ENCODE measurements around the gene WFDC10A.
A peak's percentile ranks its signal among the peaks of the same experiment; 100 is the strongest.
"Not testable (repeated sequence)": the region's sequence is repeated elsewhere in the genome, so short reads cannot be mapped to it uniquely, and the experiment has no call there.

The WFDC10A gene

GRCh38 chr20:45649312-45649863 lies 19.8 kb downstream of the WFDC10A start:
- no peak for DNase-seq

- peak; percentile 21 to 55 for DNase-seq
Measured at GRCh38 chr20:45651726-45652125, 22.2 kb downstream of the WFDC10A start.

GRCh38 chr20:45657038-45657437 lies 27.5 kb downstream of the WFDC10A start:
- DNase-seq = not testable (repeated sequence)

- no peak for DNase-seq
Measured at GRCh38 chr20:45670139-45670538, 40.6 kb downstream of the WFDC10A start, which contains the start of gene WFDC11. Gene WFDC11 (minus strand): TSS chr20:45670239. CDS start chr20:45650600, 19,639 bp downstream.

- DNase-seq = no peak
Measured at GRCh38 chr20:45672765-45673164, 43.2 kb downstream of the WFDC10A start.

GRCh38 chr20:45679650-45680049 lies 50.1 kb downstream of the WFDC10A start:
- no peak for DNase-seq
